Esophagus muscularis mucosa (tissue), 4 donors: ENCODE measurements around the gene IFI27L1. TPM values are rescaled to one million over a fixed set of nuclear protein-coding genes. Genes with fewer than 3 reads are reported as not detected.
A peak's percentile ranks its signal among the peaks of the same experiment; 100 is the strongest.

Experiments
- DNase-seq: peaks from one replicate; pipeline ENCODE4 v3.0.0-alpha.2; 2017; ENCODE audit errors: extremely low spot score
- H3K27ac ChIP-seq, 4 donors: fragments of 200-600 bp; sonication (generic); replicated peaks in 1 of 4; 1 replicate in 3 of 4; 2 replicates in 1 of 4; pipeline ENCODE4 v1.5.1; 2016 to 2019; ENCODE audit warnings: mild to moderate bottlenecking in 1 of 4
- H3K27me3 ChIP-seq, 4 donors: fragments of 200-600 bp; sonication (generic); one replicate each; pipeline versions ENCODE4 v1.5.1 to v1.6.0; 2016 to 2019
- H3K36me3 ChIP-seq, 4 donors: fragments of 200-600 bp; sonication (generic); one replicate each; pipeline ENCODE4 v1.5.1; 2016 to 2019
- H3K4me1 ChIP-seq, 4 donors: fragments of 200-600 bp; sonication (generic); one replicate each; pipeline ENCODE4 v1.5.1; 2016 to 2019
- H3K4me3 ChIP-seq, 4 donors: fragments of 200-600 bp; sonication (generic); 1 replicate in 2 of 4; 2 replicates in 2 of 4; pipeline ENCODE4 v1.5.1; 2016 to 2019; ENCODE audit warnings: mild to moderate bottlenecking in 4 of 4, moderate library complexity in 1 of 4
- H3K9me3 ChIP-seq, 4 donors: fragments of 200-600 bp; sonication (generic); 1 replicate in 3 of 4; 2 replicates in 1 of 4; pipeline ENCODE4 v1.5.1; 2016 to 2019
- CTCF ChIP-seq, 3 experiments: fragments of 200-600 bp in 2 of 3; fragments of 450-650 bp in 1 of 3; sonication (generic) in 2 of 3; IDR thresholded peaks; one replicate each; pipeline ENCODE4 v1.5.1; 2017 to 2019; ENCODE audit warnings: antibody characterized with exemption in 3 of 3, mild to moderate bottlenecking in 2 of 3, moderate library complexity in 1 of 3
- EP300 ChIP-seq: sonication (generic); formaldehyde crosslinking; IDR thresholded peaks from one replicate; pipeline ENCODE4 v1.6.1; 2017; ENCODE audit warnings: antibody characterized with exemption
- POLR2A ChIP-seq: fragments of 450-650 bp; IDR thresholded peaks from one replicate; pipeline ENCODE4 v1.6.1; 2017; ENCODE audit warnings: antibody characterized with exemption, moderate library complexity, mild to moderate bottlenecking, low read depth
- POLR2AphosphoS5 ChIP-seq, 2 donors: sonication (generic); formaldehyde crosslinking; IDR thresholded peaks; one replicate each; pipeline ENCODE4 v1.6.1; 2017; ENCODE audit warnings: antibody characterized with exemption in 2 of 2
- WGBS: methylation state at CpG from one replicate; pipeline ENCODE4 v1.1.5; 2018; 5-methylcytosine and 5-hydroxymethylcytosine counted together
- intact Hi-C: fragments of 100-400 bp; cut with DNase I; formaldehyde crosslinking; loops from one replicate; pipeline ENCODE4 v1.15.1; 2023
- total RNA-seq, 4 donors: library from RNA; depleted of rRNA; stranded (reverse); fragments of >200 nt; gene quantifications; one replicate each; pipeline versions ENCODE4 v1.1.0 to v1.2.1, GENCODE V29; 2016

Gene IFI27L1
- total RNA-seq, 4 donors from 2014 or later = 5.8 to 12.9 (median 6.4) TPM

DNA sequence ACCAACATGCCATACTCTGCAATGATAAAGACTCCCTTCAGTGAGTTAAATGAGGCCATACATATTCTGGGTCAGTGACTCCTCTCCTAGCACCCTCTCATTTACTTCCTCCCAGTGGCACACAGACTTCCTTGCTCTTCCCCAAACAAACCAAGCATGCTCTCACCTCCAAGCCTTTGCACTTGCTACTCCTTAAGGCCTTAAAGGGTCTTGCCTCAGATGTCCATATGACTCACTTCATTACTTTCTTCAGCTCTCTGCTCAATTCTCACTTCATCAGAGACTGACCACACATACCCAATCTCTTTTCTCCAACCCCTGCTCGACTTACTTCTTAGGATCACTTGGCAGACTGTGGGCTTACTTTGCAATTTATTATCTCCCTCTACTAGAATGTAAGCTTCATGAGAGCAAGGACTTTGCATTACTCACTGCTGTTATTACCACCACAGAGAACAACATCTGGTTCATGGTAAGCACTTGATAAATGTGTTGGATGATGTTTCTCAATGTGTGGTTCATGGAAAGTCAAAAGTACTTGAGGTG, 22.9 kb upstream of the IFI27L1 start:
- no peak overlapping the region for H3K27ac ChIP-seq
- 85% methylated on average over 1 of the region's 1 CpG for WGBS
- H3K4me1 ChIP-seq = peaks cover 10 to 45% (median 28%) of the 10 kb centered on the region in 4 donors
- no peak overlapping the region for H3K4me3 ChIP-seq
- H3K9me3 ChIP-seq = no peaks in the 10 kb centered on the region
- TF ChIP-seq POLR2AphosphoS5 (IDR thresholded peaks at IDR 0.05) (no peak), EP300 (no peak), CTCF (IDR thresholded peaks at IDR 0.05) (no peak), POLR2A (no peak)
- intact Hi-C loops = no loop called here
- no peak for DNase-seq
- H3K27me3 ChIP-seq = no peaks in the 10 kb centered on the region
- H3K36me3 ChIP-seq = peaks cover 84 to 100% (median 93%) of the 10 kb centered on the region in 4 donors

GRCh38 chr14:94058674-94059138, 22.4 kb upstream of the IFI27L1 start:
- Histone ChIP-seq H3K36me3 (peaks cover 83 to 97% (median 88%) of the 10 kb centered on the region in 4 donors), H3K4me1 (peaks cover 15 to 50% (median 31%) of the 10 kb centered on the region in 4 donors), H3K27ac (no peak overlapping the region), H3K9me3 (no peaks in the 10 kb centered on the region), H3K4me3 (no peak overlapping the region), H3K27me3 (no peaks in the 10 kb centered on the region)
- intact Hi-C loops = no loop called here
- DNase-seq = peak; percentile 50
- 81% methylated on average over 5 of the region's 5 CpGs for WGBS
- TF ChIP-seq CTCF (IDR thresholded peaks at IDR 0.05) = no peak
- TF ChIP-seq EP300 = no peak
- no peak for TF ChIP-seq POLR2A
- no peak for TF ChIP-seq POLR2AphosphoS5 (IDR thresholded peaks at IDR 0.05)

DNA sequence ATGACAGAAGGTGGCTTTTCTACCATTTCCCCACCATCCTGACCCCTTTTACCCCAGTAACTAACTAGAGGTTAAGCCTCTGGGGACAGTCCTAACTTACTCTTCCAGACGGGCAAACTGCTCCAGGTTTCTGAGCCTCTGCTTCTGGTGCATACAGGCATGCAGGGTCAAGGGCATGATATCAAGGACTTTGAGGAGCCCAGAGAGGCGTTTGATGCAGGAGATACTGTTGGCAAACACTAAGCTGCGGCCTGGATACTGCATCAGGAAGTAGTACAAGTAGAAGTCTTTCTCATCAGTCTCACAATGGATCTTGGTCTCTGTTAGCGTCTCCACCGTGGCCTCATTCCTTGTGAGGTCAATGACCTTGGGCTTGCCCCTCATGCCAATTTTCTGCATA, 21.1 kb upstream of the IFI27L1 start:
- Histone ChIP-seq H3K27ac (no peak overlapping the region), H3K36me3 (peaks cover 70 to 84% (median 76%) of the 10 kb centered on the region in 4 donors), H3K4me1 (peaks cover 16 to 61% (median 34%) of the 10 kb centered on the region in 4 donors), H3K9me3 (no peaks in the 10 kb centered on the region), H3K27me3 (no peaks in the 10 kb centered on the region), H3K4me3 (no peak overlapping the region)
- peak; percentile 39 for DNase-seq
- no peak for TF ChIP-seq POLR2A
- TF ChIP-seq CTCF (IDR thresholded peaks at IDR 0.05) = no peak
- TF ChIP-seq POLR2AphosphoS5 (IDR thresholded peaks at IDR 0.05) = no peak
- no peak for TF ChIP-seq EP300
- 76% methylated on average over 5 of the region's 5 CpGs for WGBS
- intact Hi-C loops = no loop called here

DNA sequence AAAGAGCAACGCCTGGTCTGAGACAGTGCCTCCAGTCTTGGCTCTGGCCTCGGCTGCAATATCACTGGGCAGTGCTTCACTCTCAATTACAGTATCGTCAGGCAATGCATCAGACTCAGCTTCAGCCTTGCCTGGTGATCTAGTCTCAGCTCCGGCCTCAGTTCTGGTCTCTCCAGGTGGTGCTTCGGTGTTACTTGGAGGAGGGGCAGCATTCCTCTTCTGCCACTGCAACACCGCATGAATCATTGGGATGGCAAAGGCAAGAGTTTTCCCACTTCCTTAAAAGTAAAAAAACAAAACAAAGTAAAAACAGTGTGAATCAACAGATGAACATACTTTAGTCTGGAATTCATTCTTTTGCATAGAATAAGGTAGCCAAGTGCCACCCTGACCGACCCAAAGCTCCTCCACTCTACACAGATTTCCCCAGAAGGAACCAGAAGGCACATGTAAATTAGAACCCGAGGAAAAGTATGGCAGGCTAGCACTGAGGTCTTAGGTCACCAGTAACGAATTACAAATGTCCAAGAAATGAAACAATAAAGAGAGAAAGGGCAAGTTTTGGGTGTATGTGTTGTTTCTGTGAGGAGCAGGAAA, 18.7 kb upstream of the IFI27L1 start:
- no peak for TF ChIP-seq EP300
- no peak for TF ChIP-seq CTCF (IDR thresholded peaks at IDR 0.05)
- TF ChIP-seq POLR2AphosphoS5 (IDR thresholded peaks at IDR 0.05) = no peak
- TF ChIP-seq POLR2A = no peak
- DNase-seq = peak; percentile 47
- intact Hi-C loops = no loop called here
- WGBS = 64% methylated on average over 9 of the region's 9 CpGs
- no peak overlapping the region for H3K4me3 ChIP-seq
- no peak overlapping the region for H3K27ac ChIP-seq
- peaks cover 46 to 67% (median 54%) of the 10 kb centered on the region in 4 donors for H3K36me3 ChIP-seq
- H3K27me3 ChIP-seq = no peaks in the 10 kb centered on the region
- H3K4me1 ChIP-seq = peaks cover 36 to 79% (median 50%) of the 10 kb centered on the region in 4 donors
- H3K9me3 ChIP-seq = no peaks in the 10 kb centered on the region
